SK-N-SH treated with all-trans-retinoic acid at 6 μM for 48 hours (cell line): ENCODE data around the gene DAAM2.

Source experiments
- ATAC-seq: fragments of 200-7000 bp; cut with Tn5 transposase; 3 replicates; pipeline ENCODE4 v1.9.1; 2020; ENCODE audit warnings: mild to moderate bottlenecking, moderate library complexity
- BACH2 ChIP-seq: fragments of 250-450 bp; sonication (Bioruptor Pico); IDR thresholded peaks from 2 replicates; pipeline ENCODE4 v1.9.0; 2021; ENCODE audit warnings: mild to moderate bottlenecking, borderline replicate concordance
- CREB5 ChIP-seq: fragments of 250-450 bp; sonication (Bioruptor Pico); IDR thresholded peaks from 2 replicates; pipeline ENCODE4 v1.5.1; 2020; ENCODE audit warnings: low read depth, mild to moderate bottlenecking, moderate library complexity
- CSRNP3 ChIP-seq: fragments of 250-450 bp; sonication (Bioruptor Pico); IDR thresholded peaks from 2 replicates; pipeline ENCODE4 v1.5.1; 2021; ENCODE audit warnings: mild to moderate bottlenecking, moderate library complexity
- ESRRG ChIP-seq: fragments of 250-450 bp; sonication (Bioruptor Pico); IDR thresholded peaks from 2 replicates; pipeline ENCODE4 v1.6.1; 2021; ENCODE audit warnings: mild to moderate bottlenecking
- OSR1 ChIP-seq: fragments of 250-450 bp; sonication (Bioruptor Pico); IDR thresholded peaks from 2 replicates; pipeline ENCODE4 v1.8.0; 2022; ENCODE audit warnings: moderate library complexity, mild to moderate bottlenecking, inconsistent platforms
- PATZ1 ChIP-seq: fragments of 250-450 bp; sonication (Bioruptor Pico); IDR thresholded peaks from 2 replicates; pipeline ENCODE4 v1.8.0; 2020; ENCODE audit warnings: mild to moderate bottlenecking, moderate library complexity, borderline replicate concordance
- POU6F1 ChIP-seq: fragments of 250-450 bp; sonication (Bioruptor Pico); IDR thresholded peaks from 2 replicates; pipeline ENCODE4 v1.8.0; 2021; ENCODE audit warnings: low read depth, mild to moderate bottlenecking, moderate library complexity, borderline replicate concordance
- PPARA ChIP-seq: fragments of 250-450 bp; sonication (Bioruptor Pico); IDR thresholded peaks from 2 replicates; pipeline ENCODE4 v1.5.0; 2020; ENCODE audit warnings: mild to moderate bottlenecking, borderline replicate concordance
- RARB ChIP-seq: fragments of 250-450 bp; sonication (Bioruptor Pico); IDR thresholded peaks from 2 replicates; pipeline ENCODE4 v1.8.0; 2021; ENCODE audit warnings: mild to moderate bottlenecking, moderate library complexity
- TOX ChIP-seq: fragments of 250-450 bp; sonication (Bioruptor Pico); IDR thresholded peaks from 2 replicates; pipeline ENCODE4 v1.8.0; 2021; ENCODE audit warnings: mild to moderate bottlenecking, moderate library complexity, borderline replicate concordance
- TSHZ2 ChIP-seq: fragments of 250-450 bp; sonication (Bioruptor Pico); IDR thresholded peaks from 2 replicates; pipeline ENCODE4 v1.5.0; 2020; ENCODE audit warnings: mild to moderate bottlenecking, moderate library complexity
- ZC3H10 ChIP-seq: fragments of 250-450 bp; sonication (Bioruptor Pico); IDR thresholded peaks from 2 replicates; pipeline ENCODE4 v1.5.1; 2021; ENCODE audit warnings: mild to moderate bottlenecking, moderate library complexity
- ZFP3 ChIP-seq: fragments of 250-450 bp; sonication (Bioruptor Pico); IDR thresholded peaks from 2 replicates; pipeline ENCODE4 v1.5.0; 2020; ENCODE audit warnings: mild to moderate bottlenecking, moderate library complexity
- ZFP30 ChIP-seq: fragments of 450-650 bp; formaldehyde crosslinking; IDR thresholded peaks from 2 replicates; pipeline ENCODE4 v1.5.0; 2022; ENCODE audit warnings: mild to moderate bottlenecking, moderate library complexity
- ZNF8 ChIP-seq: fragments of 450-650 bp; formaldehyde crosslinking; IDR thresholded peaks from 2 replicates; pipeline ENCODE4 v1.5.0; 2020; ENCODE audit warnings: mild to moderate bottlenecking, moderate library complexity

DAAM2 gene

GRCh38 chr6:39831701-39832100, 39.5 kb downstream of the DAAM2 start:
- ATAC-seq, result no peak
- TF ChIP-seq CREB5 (CRISPR knock-in tag) (no peak), OSR1 (CRISPR knock-in tag) (no peak)

GRCh38 chr6:39834278-39834677, 42.1 kb downstream of the DAAM2 start:
- TF ChIP-seq PPARA (CRISPR knock-in tag) (no peak), ZNF8 (CRISPR knock-in tag) (no peak), TSHZ2 (CRISPR knock-in tag) (no peak), PATZ1 (CRISPR knock-in tag) (no peak), ZFP3 (CRISPR knock-in tag) (no peak), ZFP30 (CRISPR knock-in tag) (no peak), OSR1 (CRISPR knock-in tag) (no peak), BACH2 (CRISPR knock-in tag) (no peak)

GRCh38 chr6:39834866-39835265, 42.7 kb downstream of the DAAM2 start:
- ATAC-seq, result no peak
- TF ChIP-seq RARB (no peak), CREB5 (CRISPR knock-in tag) (no peak), TOX (CRISPR knock-in tag) (no peak), CSRNP3 (CRISPR knock-in tag) (no peak), TSHZ2 (CRISPR knock-in tag) (no peak), BACH2 (CRISPR knock-in tag) (no peak), ZFP3 (CRISPR knock-in tag) (no peak), ZC3H10 (no peak), PPARA (CRISPR knock-in tag) (no peak), POU6F1 (CRISPR knock-in tag) (no peak), ESRRG (no peak)

More at GRCh38 chr6:39834278-39834677, 42.1 kb downstream of the DAAM2 start:
- no peak for ATAC-seq
